C4-2B (cell line): ENCODE measurements around the gene NRBF2.

Experiments used
- CTCF ChIP-seq: fragments of 450-650 bp; conservative IDR thresholded peaks from 2 replicates; pipeline ENCODE4 v1.5.1; 2017; ENCODE audit warnings: mild to moderate bottlenecking
- ZFX ChIP-seq: fragments of 450-650 bp; IDR thresholded peaks from 2 replicates; pipeline ENCODE4 v1.6.1; 2017

- no peak for TF ChIP-seq CTCF
- TF ChIP-seq ZFX: no peak
These were observed 17.6 kb downstream of the NRBF2 start for GRCh38 chr10:63150745-63151144.
